Astrocyte (in vitro differentiated cells and primary cell): ENCODE results near the gene DOK7.

ENCODE experiments used
- CTCF ChIP-seq: IDR thresholded peaks from 2 replicates; pipeline ENCODE4 v1.5.1; 2011; ENCODE audit warnings: low read depth, mild to moderate bottlenecking, inconsistent platforms, low read length, moderate library complexity; ENCODE audit not compliant: insufficient read depth
- EZH2 ChIP-seq: IDR thresholded peaks from 2 replicates; pipeline ENCODE4 v1.6.1; 2012; ENCODE audit warnings: mild to moderate bottlenecking, low read length, inconsistent platforms; ENCODE audit not compliant: insufficient read depth

- TF ChIP-seq CTCF (no peak), EZH2 (no peak)
Observed at GRCh38 chr4:3489451-3489962, 26.4 kb downstream of the DOK7 start.
